ENCODE results near the gene EXOC6B.

DNA sequence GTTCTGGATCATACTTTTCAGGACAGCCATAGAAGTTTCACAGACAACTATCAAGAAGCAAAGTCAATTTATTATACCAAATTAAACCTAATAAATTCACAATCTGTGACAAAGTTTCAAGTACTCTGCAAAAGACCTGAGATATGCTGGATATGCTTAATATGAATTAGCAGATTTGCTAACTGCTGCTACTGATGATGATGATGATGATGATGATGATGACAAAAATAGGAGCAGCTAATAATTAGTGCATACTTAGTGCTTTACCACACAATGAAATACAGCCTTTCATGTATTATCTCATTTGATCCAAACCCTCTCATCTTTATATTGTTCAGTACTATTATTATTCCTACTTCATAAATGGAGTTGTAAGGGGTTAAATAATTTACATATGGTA is 462.4 kb downstream of the EXOC6B start:
- TF ChIP-seq, protein P1, sequence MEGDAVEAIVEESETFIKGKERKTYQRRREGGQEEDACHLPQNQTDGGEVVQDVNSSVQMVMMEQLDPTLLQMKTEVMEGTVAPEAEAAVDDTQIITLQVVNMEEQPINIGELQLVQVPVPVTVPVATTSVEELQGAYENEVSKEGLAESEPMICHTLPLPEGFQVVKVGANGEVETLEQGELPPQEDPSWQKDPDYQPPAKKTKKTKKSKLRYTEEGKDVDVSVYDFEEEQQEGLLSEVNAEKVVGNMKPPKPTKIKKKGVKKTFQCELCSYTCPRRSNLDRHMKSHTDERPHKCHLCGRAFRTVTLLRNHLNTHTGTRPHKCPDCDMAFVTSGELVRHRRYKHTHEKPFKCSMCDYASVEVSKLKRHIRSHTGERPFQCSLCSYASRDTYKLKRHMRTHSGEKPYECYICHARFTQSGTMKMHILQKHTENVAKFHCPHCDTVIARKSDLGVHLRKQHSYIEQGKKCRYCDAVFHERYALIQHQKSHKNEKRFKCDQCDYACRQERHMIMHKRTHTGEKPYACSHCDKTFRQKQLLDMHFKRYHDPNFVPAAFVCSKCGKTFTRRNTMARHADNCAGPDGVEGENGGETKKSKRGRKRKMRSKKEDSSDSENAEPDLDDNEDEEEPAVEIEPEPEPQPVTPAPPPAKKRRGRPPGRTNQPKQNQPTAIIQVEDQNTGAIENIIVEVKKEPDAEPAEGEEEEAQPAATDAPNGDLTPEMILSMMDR (IDR thresholded peaks at IDR 0.05; ENCODE audit: low read length), result no peak
- no peak for TF ChIP-seq EZH2 (optimal IDR thresholded peaks at IDR 0.05; ENCODE audit: low read depth, low read length)
- TF ChIP-seq EZH2phosphoT487 (IDR thresholded peaks at IDR 0.05; ENCODE audit: low read length), result no peak

Measured in MM.1S (cell line).